Fibroblast of villous mesenchyme (primary cell): ENCODE measurements around the gene NRROS. TPM values are rescaled to one million over a fixed set of nuclear protein-coding genes. Genes with fewer than 3 reads are reported as not detected.

ENCODE experiments used
- DNase-seq: peaks from one replicate; pipeline ENCODE4 v3.0.0-alpha.2; 2010; ENCODE audit warnings: low read depth
- H3K4me3 ChIP-seq: 2 replicates; pipeline ENCODE4 v1.5.1; 2011; ENCODE audit warnings: low read depth, mild to moderate bottlenecking, low read length
- total RNA-seq: library from RNA; depleted of rRNA; stranded (reverse); fragments of >200 nt; gene quantifications from 2 replicates; pipeline ENCODE4 v1.2.3, GENCODE V29; 2012
- TF ChIP-seq, protein P1 (sequence below): IDR thresholded peaks from 2 replicates; pipeline ENCODE4 v1.5.1; 2012; ENCODE audit warnings: low read depth, mild to moderate bottlenecking, low read length; ENCODE audit not compliant: insufficient read depth

The NRROS gene
- total RNA-seq, 1 donor: under 0.01 TPM

DNA sequence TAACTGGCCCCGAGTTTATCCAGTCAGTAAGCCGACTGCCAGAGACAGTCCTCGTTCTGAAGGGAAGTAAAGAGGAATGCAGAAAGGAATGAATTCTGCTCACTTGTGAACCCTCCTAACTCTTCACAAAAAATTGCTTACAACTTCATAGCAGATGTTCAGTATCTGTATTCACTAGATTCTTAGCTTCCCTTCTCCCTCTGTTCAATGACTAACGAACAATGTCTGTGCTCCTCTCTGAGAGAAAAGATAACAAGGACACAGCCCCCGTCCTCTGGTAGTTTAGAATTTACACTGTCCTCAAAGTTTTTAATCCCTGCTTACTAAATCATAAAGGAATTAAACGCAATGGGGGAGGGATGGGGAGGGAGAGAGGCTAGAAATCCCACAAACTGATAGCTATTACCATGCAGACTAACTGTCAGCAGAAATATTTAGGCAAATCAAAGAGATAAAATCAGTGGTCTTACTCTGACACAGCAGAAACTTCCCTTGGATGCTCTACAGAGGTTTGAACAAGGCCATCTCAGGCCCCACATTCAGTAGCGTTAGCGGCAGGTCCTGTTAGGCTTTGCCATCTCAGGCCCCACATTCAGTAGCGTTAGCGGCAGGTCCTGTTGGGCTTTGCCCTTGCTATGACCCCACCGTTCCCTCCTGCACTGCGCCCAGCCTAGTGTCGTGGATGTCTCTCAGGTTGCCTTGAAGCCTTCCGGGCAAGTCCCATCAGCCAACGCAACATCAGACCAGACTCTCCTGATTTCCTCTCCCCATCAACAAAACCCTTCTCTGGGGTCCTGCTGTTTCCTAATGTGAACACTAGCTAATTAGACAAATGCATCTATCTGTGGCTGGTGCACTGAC lies 23.4 kb downstream of the NRROS start:
- H3K4me3 ChIP-seq: no peak overlapping the region
- peak; percentile 49 for DNase-seq
- TF ChIP-seq, protein P1, sequence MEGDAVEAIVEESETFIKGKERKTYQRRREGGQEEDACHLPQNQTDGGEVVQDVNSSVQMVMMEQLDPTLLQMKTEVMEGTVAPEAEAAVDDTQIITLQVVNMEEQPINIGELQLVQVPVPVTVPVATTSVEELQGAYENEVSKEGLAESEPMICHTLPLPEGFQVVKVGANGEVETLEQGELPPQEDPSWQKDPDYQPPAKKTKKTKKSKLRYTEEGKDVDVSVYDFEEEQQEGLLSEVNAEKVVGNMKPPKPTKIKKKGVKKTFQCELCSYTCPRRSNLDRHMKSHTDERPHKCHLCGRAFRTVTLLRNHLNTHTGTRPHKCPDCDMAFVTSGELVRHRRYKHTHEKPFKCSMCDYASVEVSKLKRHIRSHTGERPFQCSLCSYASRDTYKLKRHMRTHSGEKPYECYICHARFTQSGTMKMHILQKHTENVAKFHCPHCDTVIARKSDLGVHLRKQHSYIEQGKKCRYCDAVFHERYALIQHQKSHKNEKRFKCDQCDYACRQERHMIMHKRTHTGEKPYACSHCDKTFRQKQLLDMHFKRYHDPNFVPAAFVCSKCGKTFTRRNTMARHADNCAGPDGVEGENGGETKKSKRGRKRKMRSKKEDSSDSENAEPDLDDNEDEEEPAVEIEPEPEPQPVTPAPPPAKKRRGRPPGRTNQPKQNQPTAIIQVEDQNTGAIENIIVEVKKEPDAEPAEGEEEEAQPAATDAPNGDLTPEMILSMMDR: no peak

DNA sequence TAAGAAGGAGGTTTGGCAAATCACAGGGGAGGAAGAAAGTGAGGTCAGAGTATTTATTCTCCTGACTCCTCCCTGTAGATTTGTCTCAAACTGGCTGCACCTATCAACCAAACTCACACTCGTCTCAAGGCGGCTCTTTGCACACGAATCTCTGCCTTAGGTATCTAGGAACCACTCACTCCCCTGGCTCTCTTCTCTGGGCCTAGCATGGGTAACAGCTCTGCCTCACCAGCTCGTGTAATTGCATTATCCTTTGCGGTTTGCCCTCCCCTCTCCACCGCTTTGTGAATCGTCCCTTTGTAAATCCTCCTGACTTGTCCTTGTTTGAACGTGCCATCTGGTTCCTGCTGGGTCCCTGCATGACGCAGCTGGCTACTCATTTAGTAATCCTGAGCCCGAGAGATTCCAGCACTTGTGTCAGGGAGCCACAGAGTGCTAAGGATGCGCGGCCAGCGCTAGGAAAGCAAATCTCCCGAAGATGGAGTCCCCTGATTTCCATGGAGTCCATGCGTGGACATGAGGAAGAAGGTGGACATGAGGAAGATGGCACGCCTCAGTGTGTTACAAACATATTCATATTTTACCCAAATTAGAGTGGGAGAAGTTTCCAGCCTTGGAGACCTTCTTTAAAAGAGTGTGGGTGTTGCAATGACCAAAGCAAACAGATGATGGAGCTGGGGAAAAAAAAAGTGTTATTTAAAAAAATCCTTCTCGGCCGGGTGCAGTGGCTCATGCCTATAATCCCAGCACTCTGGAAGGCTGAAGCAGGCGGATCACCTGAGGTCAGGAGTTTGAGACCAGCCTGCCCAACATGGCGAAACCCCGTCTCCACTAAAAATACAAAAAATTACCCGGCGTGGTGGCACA lies 26.7 kb downstream of the NRROS start:
- no peak overlapping the region for H3K4me3 ChIP-seq
- DNase-seq: peak; percentile 77
- TF ChIP-seq, protein P1: no peak

DNA sequence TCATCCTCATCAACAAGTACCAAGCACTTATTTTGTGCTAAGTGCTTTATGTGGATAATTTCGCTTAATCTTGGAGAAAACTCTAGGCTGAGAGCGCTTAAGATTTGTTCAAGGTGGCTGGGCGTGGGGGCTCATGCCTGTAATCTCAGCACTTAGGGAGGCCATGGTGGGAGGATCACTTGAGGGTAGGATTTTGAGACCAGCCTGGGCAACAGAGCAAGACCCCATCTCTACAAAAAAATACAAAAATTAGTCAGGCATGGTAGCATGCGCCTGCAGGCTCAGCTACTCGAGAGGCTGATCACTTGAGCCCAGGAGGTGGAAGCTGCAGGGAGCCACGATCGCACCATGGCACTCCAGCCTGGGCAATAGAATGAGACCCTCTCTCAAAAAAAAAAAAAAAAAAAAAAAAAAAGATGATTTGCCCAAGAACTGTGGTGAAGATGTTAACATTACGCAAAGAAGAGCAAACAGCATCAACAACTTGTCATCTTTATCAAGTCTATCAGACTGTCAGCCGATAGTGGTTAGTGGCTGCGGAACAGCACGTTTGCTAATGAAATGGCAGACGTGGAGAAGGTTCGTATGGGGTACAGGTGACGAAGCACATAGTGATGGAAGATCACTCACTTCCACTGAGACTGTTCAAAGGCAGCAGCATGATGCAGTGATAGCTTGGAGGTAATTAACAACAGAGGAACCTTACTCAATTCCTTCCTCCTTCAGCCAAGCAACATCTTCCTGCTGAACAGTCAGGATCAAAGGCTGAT lies 27.7 kb downstream of the NRROS start:
- DNase-seq: no peak
- TF ChIP-seq, protein P1: no peak

DNA sequence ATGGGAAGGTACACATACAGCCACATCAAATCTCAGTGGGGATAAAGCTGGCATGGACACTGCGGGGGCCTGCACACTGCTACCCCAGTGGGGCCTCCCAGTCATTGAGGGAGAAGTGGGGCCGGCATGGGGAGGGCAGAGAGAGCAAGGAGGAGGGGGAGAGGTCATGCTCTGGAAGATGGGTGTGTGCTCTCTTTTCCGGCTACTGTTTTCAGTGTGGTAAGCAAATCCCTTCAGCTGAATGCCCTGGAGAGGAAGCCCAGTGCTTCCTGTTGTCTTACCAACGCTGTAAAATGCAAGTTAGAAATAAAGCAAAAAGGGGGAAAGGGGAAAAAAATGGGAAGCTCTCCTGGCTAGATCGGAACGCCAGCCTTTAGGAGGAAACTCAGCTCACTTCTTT lies 30.8 kb downstream of the NRROS start:
- no peak for DNase-seq
- no peak overlapping the region for H3K4me3 ChIP-seq
- TF ChIP-seq, protein P1: no peak

More for the DNA sequence above, 27.7 kb downstream of the NRROS start:
- no peak overlapping the region for H3K4me3 ChIP-seq

DNA sequence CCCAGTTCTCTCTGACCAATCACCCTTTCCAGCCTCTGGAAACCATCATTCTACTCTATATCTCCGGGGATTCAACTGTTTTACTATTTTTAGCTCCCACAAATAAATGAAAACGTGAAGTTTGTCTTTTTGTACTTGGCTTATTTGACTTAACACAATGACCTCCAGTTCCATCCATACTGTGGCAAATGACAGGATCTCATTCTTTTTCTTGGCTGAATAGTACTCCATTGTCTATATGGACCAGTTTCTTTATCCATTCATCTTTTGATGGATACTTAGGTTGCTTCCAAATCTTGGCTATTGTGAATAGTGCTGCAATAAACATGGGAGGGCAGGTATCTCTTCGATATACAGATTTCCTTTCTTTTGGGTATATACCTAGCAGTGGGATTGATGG lies 34.1 kb downstream of the NRROS start:
- no peak overlapping the region for H3K4me3 ChIP-seq
- TF ChIP-seq, protein P1: no peak
- DNase-seq: no peak

DNA sequence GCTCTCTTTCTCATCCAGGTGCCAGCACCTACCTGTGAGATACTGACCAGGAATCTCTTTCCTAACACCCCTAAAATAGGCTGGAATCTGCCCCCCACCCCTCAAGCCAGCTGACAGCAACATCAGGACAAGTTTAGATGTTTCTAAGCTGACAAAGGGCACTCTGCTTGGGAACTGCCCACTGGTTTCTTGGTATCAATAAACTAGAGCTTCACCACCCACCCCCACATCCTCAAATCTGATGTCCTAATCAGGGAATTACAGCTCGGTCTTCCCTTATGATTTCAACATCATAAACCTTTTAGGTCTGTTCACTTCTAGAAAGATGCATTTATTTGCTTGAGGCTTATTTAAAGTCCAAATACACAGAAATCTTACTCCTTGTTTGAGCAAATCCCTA lies 37.9 kb downstream of the NRROS start:
- TF ChIP-seq, protein P1: no peak
- DNase-seq: no peak
- no peak overlapping the region for H3K4me3 ChIP-seq
